NT2/D1 (cell line): Measurements from ENCODE around the gene KIAA1549.

Experiments used
- SUZ12 ChIP-seq: IDR thresholded peaks from 2 replicates; pipeline ENCODE4 v1.6.1; 2011; ENCODE audit not compliant: insufficient read length, insufficient read depth; ENCODE audit errors: extremely low read depth
- YY1 ChIP-seq: IDR thresholded peaks from 2 replicates; pipeline ENCODE4 v1.6.1; 2011; ENCODE audit not compliant: insufficient read length, insufficient read depth
- ZNF274 ChIP-seq: IDR thresholded peaks from 2 replicates; pipeline ENCODE4 v1.6.1; 2011; ENCODE audit warnings: mild to moderate bottlenecking, low read depth, low read length

DNA sequence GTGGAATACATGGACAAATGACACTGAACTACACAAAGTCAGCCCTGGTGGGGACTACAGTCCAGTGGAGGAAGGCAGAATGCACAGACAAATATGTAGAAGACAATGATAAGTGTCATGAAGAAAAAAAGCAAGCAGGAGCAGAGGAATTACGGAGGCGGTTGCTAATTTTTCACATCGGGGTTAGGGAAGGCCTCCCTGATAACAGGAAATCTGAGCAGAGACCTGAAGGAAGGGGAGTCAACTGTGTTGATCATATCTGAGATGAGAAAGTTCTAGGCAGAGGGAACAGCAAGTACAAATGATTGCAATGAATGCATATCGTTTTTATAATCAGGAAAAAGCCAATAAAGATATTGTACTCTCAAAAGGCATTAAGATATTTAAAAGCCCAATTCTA is 14.0 kb downstream of the KIAA1549 start:
- TF ChIP-seq SUZ12, result no peak
- TF ChIP-seq ZNF274, result no peak
- no peak for TF ChIP-seq YY1
